HTERT RPE-1 (cell line): ENCODE data around the gene CLEC16A.

ENCODE experiments used
- in situ Hi-C: fragments of 300-500 bp; cut with MboI; formaldehyde crosslinking; loops from 4 replicates; pipeline ENCODE4 v1.14.3; 2020; ENCODE audit warnings: low sequenced_read_pairs

CLEC16A gene

GRCh38 chr16:11147754-11148444 is 203.5 kb downstream of the CLEC16A start:
- in situ Hi-C loops = no loop called here

GRCh38 chr16:11149011-11149616 is 204.8 kb downstream of the CLEC16A start:
- in situ Hi-C loops = no loop called here

- in situ Hi-C loops = no loop called here
These were observed 205.8 kb downstream of the CLEC16A start for GRCh38 chr16:11150190-11150589.

GRCh38 chr16:11151156-11151884 is 207.0 kb downstream of the CLEC16A start:
- in situ Hi-C loops = no loop called here

- in situ Hi-C loops = no loop called here
These were observed 207.7 kb downstream of the CLEC16A start for GRCh38 chr16:11151885-11152629.

GRCh38 chr16:11152677-11153331 is 208.4 kb downstream of the CLEC16A start:
- in situ Hi-C loops = no loop called here

- in situ Hi-C loops = no loop called here
These were observed 211.0 kb downstream of the CLEC16A start for GRCh38 chr16:11155284-11155806.

- in situ Hi-C loops = no loop called here
These were observed 212.0 kb downstream of the CLEC16A start for GRCh38 chr16:11156401-11156800.

- in situ Hi-C loops = no loop called here
These were observed 212.8 kb downstream of the CLEC16A start for GRCh38 chr16:11157143-11157542.

GRCh38 chr16:11158018-11158417 is 213.7 kb downstream of the CLEC16A start:
- in situ Hi-C loops = no loop called here

GRCh38 chr16:11159282-11159681 is 214.9 kb downstream of the CLEC16A start:
- in situ Hi-C loops = no loop called here

GRCh38 chr16:11160676-11161115 is 216.3 kb downstream of the CLEC16A start:
- in situ Hi-C loops = no loop called here

- in situ Hi-C loops = no loop called here
These were observed 217.1 kb downstream of the CLEC16A start for GRCh38 chr16:11161439-11161838.

- in situ Hi-C loops = no loop called here
These were observed 217.6 kb downstream of the CLEC16A start for GRCh38 chr16:11161974-11162373.

GRCh38 chr16:11162586-11163268 is 218.4 kb downstream of the CLEC16A start:
- in situ Hi-C loops = no loop called here

- in situ Hi-C loops = no loop called here
These were observed 219.4 kb downstream of the CLEC16A start for GRCh38 chr16:11163761-11164261.

GRCh38 chr16:11164482-11165270 is 220.3 kb downstream of the CLEC16A start:
- in situ Hi-C loops = no loop called here

- in situ Hi-C loops = no loop called here
These were observed 221.0 kb downstream of the CLEC16A start for GRCh38 chr16:11165349-11165748.
